ENCODE measurements around the gene MTHFS.

The MTHFS gene

DNA sequence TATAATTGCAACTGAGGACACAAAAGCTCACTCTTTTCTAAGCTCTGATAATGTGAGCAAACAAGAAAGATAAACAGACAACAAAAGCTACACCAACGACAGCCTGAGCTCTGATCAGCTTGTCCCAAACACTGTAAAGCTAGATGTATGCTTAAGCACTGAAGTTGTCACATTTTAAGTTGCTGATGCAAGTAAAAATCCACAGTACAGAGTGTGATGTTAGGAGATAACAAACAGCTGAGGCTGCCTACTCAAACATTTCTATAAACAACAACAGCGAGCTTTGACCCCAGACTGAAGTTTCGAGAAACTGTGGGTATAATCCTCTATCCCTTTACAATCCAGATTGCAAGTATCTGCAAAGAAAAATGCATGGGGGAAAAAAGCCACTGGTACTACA is 10.7 kb downstream of the MTHFS start:
- in situ Hi-C loops (cut with MboI; ENCODE audit: low pct_unique_long_range_greater_than_20kb, low sequenced_read_pairs, unreplicated experiment), result no loop called here
- TF ChIP-seq, protein P1, sequence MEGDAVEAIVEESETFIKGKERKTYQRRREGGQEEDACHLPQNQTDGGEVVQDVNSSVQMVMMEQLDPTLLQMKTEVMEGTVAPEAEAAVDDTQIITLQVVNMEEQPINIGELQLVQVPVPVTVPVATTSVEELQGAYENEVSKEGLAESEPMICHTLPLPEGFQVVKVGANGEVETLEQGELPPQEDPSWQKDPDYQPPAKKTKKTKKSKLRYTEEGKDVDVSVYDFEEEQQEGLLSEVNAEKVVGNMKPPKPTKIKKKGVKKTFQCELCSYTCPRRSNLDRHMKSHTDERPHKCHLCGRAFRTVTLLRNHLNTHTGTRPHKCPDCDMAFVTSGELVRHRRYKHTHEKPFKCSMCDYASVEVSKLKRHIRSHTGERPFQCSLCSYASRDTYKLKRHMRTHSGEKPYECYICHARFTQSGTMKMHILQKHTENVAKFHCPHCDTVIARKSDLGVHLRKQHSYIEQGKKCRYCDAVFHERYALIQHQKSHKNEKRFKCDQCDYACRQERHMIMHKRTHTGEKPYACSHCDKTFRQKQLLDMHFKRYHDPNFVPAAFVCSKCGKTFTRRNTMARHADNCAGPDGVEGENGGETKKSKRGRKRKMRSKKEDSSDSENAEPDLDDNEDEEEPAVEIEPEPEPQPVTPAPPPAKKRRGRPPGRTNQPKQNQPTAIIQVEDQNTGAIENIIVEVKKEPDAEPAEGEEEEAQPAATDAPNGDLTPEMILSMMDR (IDR thresholded peaks at IDR 0.05; ENCODE audit: extremely low read depth, insufficient read depth, missing control alignments), result no peak
- no peak for DNase-seq (ENCODE audit: low spot score)

DNA sequence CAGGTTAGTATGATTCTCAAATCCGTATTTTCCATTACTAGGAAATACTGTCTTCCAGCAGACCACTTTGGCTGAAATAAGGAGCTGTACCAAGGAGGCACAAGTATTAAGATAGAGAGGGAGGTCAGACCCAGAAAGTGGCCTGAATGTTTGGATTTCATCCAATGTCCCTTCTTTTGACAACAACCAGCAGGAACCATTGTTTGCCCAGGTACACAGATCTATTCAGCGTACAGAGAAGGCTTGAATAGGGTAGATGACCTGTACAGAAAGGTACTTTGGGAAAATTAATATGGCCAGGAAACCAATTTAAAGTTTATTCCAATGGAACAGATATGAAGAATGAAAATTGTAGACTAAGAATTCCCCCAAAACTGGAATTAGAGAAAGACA is 12.6 kb downstream of the MTHFS start:
- in situ Hi-C loops (cut with MboI; ENCODE audit: low pct_unique_long_range_greater_than_20kb, low sequenced_read_pairs, unreplicated experiment), result no loop called here
- no peak for DNase-seq (ENCODE audit: low spot score)
- TF ChIP-seq, protein P1 (IDR thresholded peaks at IDR 0.05; ENCODE audit: extremely low read depth, insufficient read depth, missing control alignments), result no peak

DNA sequence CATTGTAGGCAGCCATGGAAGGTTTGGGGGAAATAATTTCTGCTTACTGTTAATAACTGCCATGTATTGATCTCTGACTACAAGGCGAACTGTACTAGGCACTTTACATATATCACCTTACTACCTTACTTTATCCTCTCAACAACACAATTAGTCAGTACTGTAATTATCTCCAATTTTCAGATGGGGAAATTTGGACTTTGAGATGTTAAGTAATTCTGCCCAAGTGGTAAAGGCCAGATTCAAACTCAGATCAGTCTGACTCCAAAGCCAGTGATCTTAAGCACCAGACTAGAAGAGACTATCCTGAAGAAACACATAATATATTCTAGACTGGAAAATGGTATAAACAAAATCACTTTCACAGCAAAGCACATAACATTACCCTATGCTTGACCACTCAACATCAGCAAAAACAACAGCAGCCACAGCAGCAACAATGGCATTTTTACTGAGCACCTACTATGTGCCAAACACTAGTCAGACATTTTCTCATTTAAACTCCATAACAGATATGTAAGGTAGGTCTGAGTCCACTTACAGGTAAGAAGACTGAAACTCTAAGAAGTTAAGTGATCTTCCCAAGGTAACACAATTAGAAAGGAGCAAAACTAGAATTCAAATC is 13.1 kb downstream of the MTHFS start:
- no peak for DNase-seq (ENCODE audit: low spot score)
- in situ Hi-C loops (cut with MboI; ENCODE audit: low pct_unique_long_range_greater_than_20kb, low sequenced_read_pairs, unreplicated experiment), result no loop called here
- TF ChIP-seq, protein P1 (IDR thresholded peaks at IDR 0.05; ENCODE audit: extremely low read depth, insufficient read depth, missing control alignments), result no peak

DNA sequence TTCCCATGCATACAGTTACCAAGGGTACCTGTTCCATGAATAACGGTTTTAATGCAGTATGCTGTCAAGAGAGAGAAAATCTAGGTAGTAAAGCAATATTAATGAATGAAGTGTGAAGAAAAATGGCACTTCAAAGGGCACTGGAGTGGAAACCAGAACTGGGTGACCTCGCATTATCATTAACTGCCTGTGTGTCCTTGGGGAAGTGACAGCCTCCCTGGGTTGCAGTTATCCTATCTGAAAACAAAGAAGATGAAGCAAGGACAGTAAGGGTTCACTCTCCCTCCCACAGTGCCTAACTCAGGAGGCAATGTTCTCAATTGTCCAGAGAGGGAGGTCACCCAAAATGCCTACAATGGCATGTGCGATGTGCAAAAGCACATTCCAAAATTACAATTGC is 15.1 kb downstream of the MTHFS start:
- in situ Hi-C loops (cut with MboI; ENCODE audit: low pct_unique_long_range_greater_than_20kb, low sequenced_read_pairs, unreplicated experiment), result no loop called here
- TF ChIP-seq, protein P1 (IDR thresholded peaks at IDR 0.05; ENCODE audit: extremely low read depth, insufficient read depth, missing control alignments), result no peak

DNA sequence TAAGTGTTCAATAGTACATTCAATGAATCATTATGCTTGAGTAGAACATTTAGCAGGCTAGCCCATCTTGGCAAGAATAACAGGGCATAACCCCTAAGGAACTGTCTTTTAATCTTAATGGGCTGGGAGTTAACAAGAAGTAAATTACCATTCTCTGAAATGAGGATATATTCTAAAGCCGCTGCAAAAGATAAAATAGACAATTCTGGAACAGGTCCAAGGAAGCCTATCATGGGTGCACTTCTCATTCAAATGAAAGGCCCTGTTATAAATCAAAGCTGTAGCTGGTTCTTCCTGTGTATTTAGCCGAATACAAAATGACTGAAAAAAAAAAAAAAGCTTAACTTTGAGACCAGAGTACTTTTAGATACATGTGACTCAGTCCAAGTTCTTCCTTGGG is 15.6 kb downstream of the MTHFS start:
- TF ChIP-seq, protein P1 (IDR thresholded peaks at IDR 0.05; ENCODE audit: extremely low read depth, insufficient read depth, missing control alignments), result no peak
- DNase-seq (ENCODE audit: low spot score), result no peak
- in situ Hi-C loops (cut with MboI; ENCODE audit: low pct_unique_long_range_greater_than_20kb, low sequenced_read_pairs, unreplicated experiment), result no loop called here

More for the DNA sequence above, 15.1 kb downstream of the MTHFS start:
- DNase-seq (ENCODE audit: low spot score), result no peak

DNA sequence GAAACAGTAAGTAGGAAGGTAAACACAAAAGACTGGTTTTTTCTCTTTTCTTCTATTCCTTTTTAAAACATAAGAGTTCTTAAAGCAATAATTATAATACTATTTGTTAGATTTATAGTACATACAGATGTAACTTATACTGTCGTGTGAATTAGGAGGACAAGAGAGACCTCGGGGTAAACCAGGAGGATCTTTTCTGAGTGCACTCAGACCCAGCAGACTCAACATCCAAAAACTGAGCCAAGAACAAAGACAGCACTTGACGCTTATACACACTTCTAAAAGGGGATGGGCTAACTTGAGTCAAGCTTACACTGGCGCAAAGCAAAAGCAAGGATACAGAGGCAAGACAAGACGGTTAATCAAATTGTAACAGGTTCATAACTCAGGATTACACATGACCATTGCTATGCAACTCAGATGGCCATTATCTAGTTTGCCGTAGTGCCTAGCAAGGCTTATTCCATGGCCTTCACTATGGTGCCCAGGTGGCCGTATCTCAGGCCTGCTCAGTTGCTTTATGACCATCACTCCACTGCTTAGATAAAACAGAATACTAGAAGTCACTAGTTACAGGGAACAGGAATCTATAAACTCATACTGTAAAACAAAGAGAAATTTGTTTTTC is 18.6 kb downstream of the MTHFS start:
- in situ Hi-C loops (cut with MboI; ENCODE audit: low pct_unique_long_range_greater_than_20kb, low sequenced_read_pairs, unreplicated experiment), result no loop called here

More for the DNA sequence above, 18.6 kb downstream of the MTHFS start:
- TF ChIP-seq, protein P1 (IDR thresholded peaks at IDR 0.05; ENCODE audit: extremely low read depth, insufficient read depth, missing control alignments), result no peak
- DNase-seq (ENCODE audit: low spot score), result no peak
